H9 (cell line): Measurements from ENCODE around the gene TGM2. TPM values are rescaled to one million over a fixed set of nuclear protein-coding genes. Genes with fewer than 3 reads are reported as not detected.

ENCODE experiments used
- DNase-seq: peaks from one replicate; pipeline ENCODE4 v3.0.0-alpha.2; 2017
- H2AFZ ChIP-seq: one replicate; pipeline ENCODE4 v1.6.1; 2013; ENCODE audit warnings: mild to moderate bottlenecking, low read length, control low read depth, moderate library complexity
- H2AK5ac ChIP-seq: 2 replicates; pipeline ENCODE4 v1.6.1; 2013; ENCODE audit warnings: low read length, control low read depth, mixed read lengths; ENCODE audit not compliant: insufficient read length
- H2BK120ac ChIP-seq: one replicate; pipeline ENCODE4 v1.6.1; 2013; ENCODE audit warnings: low read depth, mild to moderate bottlenecking, low read length, control low read depth, inconsistent platforms; ENCODE audit not compliant: poor library complexity, severe bottlenecking
- H2BK12ac ChIP-seq: 2 replicates; pipeline ENCODE4 v1.6.1; 2013; ENCODE audit warnings: low read length, control low read depth, mixed read lengths, low read depth; ENCODE audit not compliant: insufficient read length
- H2BK15ac ChIP-seq: 2 replicates; pipeline ENCODE4 v1.6.1; 2013; ENCODE audit warnings: low read depth, low read length, control low read depth
- H2BK20ac ChIP-seq: one replicate; pipeline ENCODE4 v1.6.1; 2013; ENCODE audit warnings: low read depth, mild to moderate bottlenecking, low read length, control low read depth, inconsistent platforms; ENCODE audit not compliant: poor library complexity, severe bottlenecking
- H2BK5ac ChIP-seq: 2 replicates; pipeline ENCODE4 v1.6.1; 2013; ENCODE audit warnings: low read length, control low read depth, mixed read lengths; ENCODE audit not compliant: insufficient read length
- H3K14ac ChIP-seq: 2 replicates; pipeline ENCODE4 v1.6.1; 2013; ENCODE audit warnings: low read length, control low read depth; ENCODE audit not compliant: insufficient read depth
- H3K18ac ChIP-seq: 2 replicates; pipeline ENCODE4 v1.6.1; 2013; ENCODE audit warnings: low read depth, mild to moderate bottlenecking, mixed read lengths, low read length, control low read depth; ENCODE audit not compliant: insufficient read length
- H3K23ac ChIP-seq: 2 replicates; pipeline ENCODE4 v1.6.1; 2013; ENCODE audit warnings: low read length, control low read depth, mixed read lengths, low read depth; ENCODE audit not compliant: insufficient read length
- H3K23me2 ChIP-seq: 2 replicates; pipeline ENCODE4 v1.6.1; 2013; ENCODE audit warnings: low read depth, mild to moderate bottlenecking, mixed read lengths, low read length, control low read depth; ENCODE audit not compliant: insufficient read length, poor library complexity, severe bottlenecking
- H3K27ac ChIP-seq: 2 replicates; pipeline ENCODE4 v1.5.1; 2013; ENCODE audit warnings: low read length, control low read depth, mixed read lengths, low read depth; ENCODE audit not compliant: insufficient read length
- H3K27me3 ChIP-seq: 2 replicates; pipeline ENCODE4 v1.6.1; 2013; ENCODE audit warnings: low read length, control low read depth, inconsistent platforms; ENCODE audit not compliant: insufficient read depth
- H3K4ac ChIP-seq: 2 replicates; pipeline ENCODE4 v1.6.1; 2013; ENCODE audit warnings: low read depth, mild to moderate bottlenecking, control low read depth, inconsistent platforms, low read length, moderate library complexity
- H3K4me1 ChIP-seq: 2 replicates; pipeline ENCODE4 v1.6.1; 2013; ENCODE audit warnings: low read length, control low read depth, inconsistent platforms; ENCODE audit not compliant: insufficient read depth
- H3K4me2 ChIP-seq: 2 replicates; pipeline ENCODE4 v1.6.1; 2013; ENCODE audit warnings: low read length, control low read depth, mixed read lengths; ENCODE audit not compliant: insufficient read length, insufficient read depth
- H3K56ac ChIP-seq: 2 replicates; pipeline ENCODE4 v1.6.1; 2013; ENCODE audit warnings: low read depth, mild to moderate bottlenecking, mixed read lengths, low read length, control low read depth; ENCODE audit not compliant: insufficient read length
- H3K79me1 ChIP-seq: 2 replicates; pipeline ENCODE4 v1.6.1; 2013; ENCODE audit warnings: low read depth, mild to moderate bottlenecking, moderate library complexity, low read length, control low read depth, inconsistent platforms; ENCODE audit not compliant: insufficient read depth, poor library complexity, severe bottlenecking
- H3K79me2 ChIP-seq: 2 replicates; pipeline ENCODE4 v1.6.1; 2013; ENCODE audit warnings: low read length, control low read depth, inconsistent platforms; ENCODE audit not compliant: insufficient read depth
- H3K9ac ChIP-seq: 2 replicates; pipeline ENCODE4 v1.6.1; 2013; ENCODE audit warnings: low read length, control low read depth, mixed read lengths; ENCODE audit not compliant: insufficient read length; ENCODE audit errors: extremely low read depth
- H3K9me3 ChIP-seq: one replicate; pipeline ENCODE4 v1.6.1; 2013; ENCODE audit warnings: low read depth, low read length, inconsistent platforms; ENCODE audit not compliant: control insufficient read depth
- H3T11ph ChIP-seq: one replicate; pipeline ENCODE4 v1.6.1; 2013; ENCODE audit warnings: mild to moderate bottlenecking, low read length, control low read depth, inconsistent platforms
- H4K20me1 ChIP-seq: one replicate; pipeline ENCODE4 v1.6.1; 2013; ENCODE audit not compliant: control insufficient read depth, insufficient read length, insufficient read depth
- H4K5ac ChIP-seq: 2 replicates; pipeline ENCODE4 v1.6.1; 2013; ENCODE audit warnings: low read depth, mild to moderate bottlenecking, mixed read lengths, low read length, control low read depth; ENCODE audit not compliant: insufficient read length
- H4K8ac ChIP-seq: replicated peaks from 2 replicates; pipeline ENCODE4 v1.6.1; 2013; ENCODE audit warnings: low read length, control low read depth, mixed read lengths, low read depth; ENCODE audit not compliant: insufficient read length
- H4K91ac ChIP-seq: 2 replicates; pipeline ENCODE4 v1.6.1; 2013; ENCODE audit warnings: low read depth, mild to moderate bottlenecking, moderate library complexity, mixed read lengths, low read length, control low read depth; ENCODE audit not compliant: insufficient read length
- H3K27ac Mint-ChIP-seq, 3 experiments: 2 replicates in 2 of 3; 3 replicates in 1 of 3; pipeline ENCODE4 v1.8.0; 2020 to 2021; ENCODE audit warnings: mixed read lengths in 3 of 3, mild to moderate bottlenecking in 1 of 3, moderate library complexity in 1 of 3
- H3K27me3 Mint-ChIP-seq: 2 replicates; pipeline ENCODE4 v1.8.0; 2021; ENCODE audit warnings: low read depth, mild to moderate bottlenecking, moderate library complexity, mixed read lengths
- H3K36me3 Mint-ChIP-seq, 3 experiments: 2 replicates in 2 of 3; 3 replicates in 1 of 3; pipeline ENCODE4 v1.8.0; 2020 to 2021; ENCODE audit warnings: low read depth in 3 of 3, mixed read lengths in 3 of 3; ENCODE audit not compliant: insufficient read depth in 1 of 3
- H3K4me1 Mint-ChIP-seq, 2 experiments: 2 replicates each; pipeline ENCODE4 v1.8.0; 2020; ENCODE audit warnings: mixed read lengths in 2 of 2
- H3K4me3 Mint-ChIP-seq, 2 experiments: 2 replicates in 1 of 2; 3 replicates in 1 of 2; pipeline ENCODE4 v1.8.0; 2020 to 2021; ENCODE audit warnings: mild to moderate bottlenecking in 2 of 2, mixed read lengths in 2 of 2, moderate library complexity in 1 of 2
- H3K9me3 Mint-ChIP-seq, 2 experiments: 2 replicates in 1 of 2; 3 replicates in 1 of 2; pipeline ENCODE4 v1.8.0; 2020; ENCODE audit warnings: mild to moderate bottlenecking in 2 of 2, mixed read lengths in 2 of 2, moderate library complexity in 1 of 2
- WGBS: extraction: QIAGEN DNeasy Blood & Tissue Kit; methylation state at CpG from one replicate; pipeline ENCODE4 v1.1.7; 2013; ENCODE audit warnings: missing lambda C conversion rate, low lambda C conversion rate, mixed read lengths; ENCODE audit not compliant: insufficient read length; ENCODE audit errors: extremely low coverage; 5-methylcytosine and 5-hydroxymethylcytosine counted together
- total RNA-seq: library from RNA; stranded (reverse); gene quantifications from 2 replicates; pipeline ENCODE4 v1.2.1, GENCODE V29; 2021
- TF ChIP-seq, protein P1 (sequence below): fragments of 200-600 bp; sonication (generic); conservative IDR thresholded peaks from 3 replicates; pipeline ENCODE4 v1.8.0; 2021; ENCODE audit warnings: antibody characterized with exemption, mild to moderate bottlenecking

Gene TGM2
- total RNA-seq, 1 experiment from 2014 or later = 1.1 TPM

DNA sequence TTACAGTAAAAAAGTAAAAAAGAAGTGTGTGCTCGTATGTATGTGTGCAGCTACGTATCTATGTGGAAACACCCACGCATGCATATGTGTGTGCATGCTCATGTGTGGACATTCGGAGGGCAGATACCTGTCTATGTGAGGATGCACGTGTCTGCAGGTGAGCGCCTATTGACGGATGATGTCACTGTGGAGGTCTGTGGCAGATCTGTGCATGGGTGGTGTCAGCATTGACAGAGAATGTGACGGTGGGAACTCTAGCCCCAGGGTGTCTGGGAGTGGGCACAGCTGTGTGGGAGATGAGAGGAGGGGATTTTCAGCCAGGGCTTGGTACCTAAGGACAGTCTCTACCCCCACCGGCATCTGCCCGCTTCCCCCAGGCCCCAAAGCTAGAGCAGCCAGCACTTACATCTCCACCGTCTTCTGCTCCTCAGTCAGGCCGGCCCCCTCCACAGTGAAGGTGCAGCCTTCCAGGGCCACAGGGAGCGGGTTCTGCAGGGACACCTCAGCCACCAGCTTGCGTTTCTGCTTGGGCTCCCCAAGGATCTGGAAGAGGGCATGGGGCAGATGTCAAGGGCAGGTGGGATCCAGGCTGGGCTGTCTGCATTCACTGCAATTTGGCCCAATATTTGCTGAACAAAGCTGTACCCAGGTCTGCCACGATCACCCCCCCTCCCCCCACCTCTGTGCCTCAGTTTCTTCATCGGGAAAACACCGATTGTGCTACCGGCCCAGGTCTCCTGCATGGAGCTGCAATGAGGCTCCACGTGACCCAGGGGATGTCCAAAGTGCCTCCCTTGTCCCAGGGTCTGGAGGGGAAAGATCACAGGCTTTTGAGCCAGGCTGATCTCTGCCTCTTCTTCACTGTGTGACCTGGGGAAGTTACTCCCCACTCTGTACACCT lies 34.1 kb downstream of the TGM2 start:
- no peak overlapping the region for H3K23ac ChIP-seq
- no peak overlapping the region for H2AFZ ChIP-seq
- no peak overlapping the region for H4K5ac ChIP-seq
- no peak overlapping the region for H3T11ph ChIP-seq
- no peaks in the 10 kb centered on the region for H3K9me3 ChIP-seq
- TF ChIP-seq, protein P1, sequence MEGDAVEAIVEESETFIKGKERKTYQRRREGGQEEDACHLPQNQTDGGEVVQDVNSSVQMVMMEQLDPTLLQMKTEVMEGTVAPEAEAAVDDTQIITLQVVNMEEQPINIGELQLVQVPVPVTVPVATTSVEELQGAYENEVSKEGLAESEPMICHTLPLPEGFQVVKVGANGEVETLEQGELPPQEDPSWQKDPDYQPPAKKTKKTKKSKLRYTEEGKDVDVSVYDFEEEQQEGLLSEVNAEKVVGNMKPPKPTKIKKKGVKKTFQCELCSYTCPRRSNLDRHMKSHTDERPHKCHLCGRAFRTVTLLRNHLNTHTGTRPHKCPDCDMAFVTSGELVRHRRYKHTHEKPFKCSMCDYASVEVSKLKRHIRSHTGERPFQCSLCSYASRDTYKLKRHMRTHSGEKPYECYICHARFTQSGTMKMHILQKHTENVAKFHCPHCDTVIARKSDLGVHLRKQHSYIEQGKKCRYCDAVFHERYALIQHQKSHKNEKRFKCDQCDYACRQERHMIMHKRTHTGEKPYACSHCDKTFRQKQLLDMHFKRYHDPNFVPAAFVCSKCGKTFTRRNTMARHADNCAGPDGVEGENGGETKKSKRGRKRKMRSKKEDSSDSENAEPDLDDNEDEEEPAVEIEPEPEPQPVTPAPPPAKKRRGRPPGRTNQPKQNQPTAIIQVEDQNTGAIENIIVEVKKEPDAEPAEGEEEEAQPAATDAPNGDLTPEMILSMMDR = no peak
- H3K27ac ChIP-seq = no peak overlapping the region
- H3K27ac Mint-ChIP-seq = no peak overlapping the region
- H2BK15ac ChIP-seq = no peak overlapping the region
- H3K36me3 Mint-ChIP-seq = no peaks in the 10 kb centered on the region
- H2AK5ac ChIP-seq = no peak overlapping the region
- H3K79me2 ChIP-seq = no peaks in the 10 kb centered on the region
- no peak for DNase-seq
- WGBS = no CpG with 5 or more reads among the region's 19 CpGs
- no peak overlapping the region for H3K18ac ChIP-seq
- no peaks in the 10 kb centered on the region for H3K4me1 ChIP-seq
- H3K14ac ChIP-seq = no peak overlapping the region
- H3K79me1 ChIP-seq = no peaks in the 10 kb centered on the region
- no peak overlapping the region for H2BK120ac ChIP-seq
- H3K23me2 ChIP-seq = no peaks in the 10 kb centered on the region
- H2BK5ac ChIP-seq = no peak overlapping the region
- H4K20me1 ChIP-seq = no peaks in the 10 kb centered on the region
- no peak overlapping the region for H4K8ac ChIP-seq
- no peak overlapping the region for H2BK12ac ChIP-seq
- H3K9me3 Mint-ChIP-seq = no peaks in the 10 kb centered on the region
- H2BK20ac ChIP-seq = no peak overlapping the region
- peaks cover 3 to 7% of the 10 kb centered on the region in 2 experiments for H3K4me1 Mint-ChIP-seq
- no peak overlapping the region for H3K4me2 ChIP-seq
- H3K27me3 Mint-ChIP-seq = no peaks in the 10 kb centered on the region; the same call in none of the 2 replicates
- H3K27me3 ChIP-seq = no peaks in the 10 kb centered on the region
- no peak overlapping the region for H3K4ac ChIP-seq
- no peak overlapping the region for H3K56ac ChIP-seq
- H4K91ac ChIP-seq = no peak overlapping the region
- no peak overlapping the region for H3K9ac ChIP-seq
- H3K4me3 Mint-ChIP-seq = no peak overlapping the region
